PFSK-1 (cell line): Measurements from ENCODE around the gene FANCC.

ENCODE experiments used
- FOXP2 ChIP-seq: optimal IDR thresholded peaks from 2 replicates; pipeline ENCODE3; 2011; ENCODE audit warnings: borderline replicate concordance, control low read depth, inconsistent platforms; ENCODE audit not compliant: insufficient read depth; ENCODE audit errors: extremely low read length, extremely low read depth
- POLR2AphosphoS5 ChIP-seq: IDR thresholded peaks from 2 replicates; pipeline ENCODE4 v1.6.1; 2012; ENCODE audit warnings: low read depth, mild to moderate bottlenecking, control low read depth, low read length, moderate library complexity
- SIN3A ChIP-seq: IDR thresholded peaks from 2 replicates; pipeline ENCODE4 v1.6.1; 2012; ENCODE audit warnings: mild to moderate bottlenecking, low read length, moderate library complexity, borderline replicate concordance; ENCODE audit not compliant: insufficient read depth
- TAF1 ChIP-seq: IDR thresholded peaks from 2 replicates; pipeline ENCODE4 v1.6.1; 2012; ENCODE audit warnings: low read length, control low read depth, borderline replicate concordance; ENCODE audit not compliant: insufficient read depth
- TF ChIP-seq, protein P1 (sequence below), 2 experiments: IDR thresholded peaks; 2 replicates each; pipeline versions ENCODE4 v1.6.1 to v1.8.0; 2011 to 2012; ENCODE audit warnings: low read depth in 2 of 2, low read length in 2 of 2, control low read depth in 1 of 2, inconsistent platforms in 1 of 2, mild to moderate bottlenecking in 1 of 2, moderate library complexity in 1 of 2; ENCODE audit not compliant: insufficient read depth in 1 of 2

Gene FANCC

DNA sequence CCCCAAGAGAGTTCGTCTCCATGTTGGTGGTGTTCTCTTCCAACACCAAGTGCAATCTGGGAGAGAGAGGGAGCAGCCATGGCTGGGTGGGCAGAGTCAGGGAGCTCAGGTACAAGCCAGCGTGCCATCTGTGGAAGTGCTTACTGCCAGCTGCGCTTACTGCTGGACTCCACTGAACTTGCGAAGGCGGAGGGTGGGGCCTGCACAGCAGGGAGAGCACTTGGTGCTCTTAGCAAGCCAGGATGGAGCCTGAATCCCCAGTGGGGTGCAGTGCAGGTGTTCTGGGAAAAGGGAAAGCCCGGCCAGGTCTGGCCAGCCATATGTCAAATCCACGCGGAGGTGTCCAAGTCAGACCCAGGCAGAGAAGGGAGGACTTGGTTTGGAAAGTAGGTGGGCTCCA, 142.0 kb downstream of the FANCC start:
- TF ChIP-seq FOXP2: no peak
- TF ChIP-seq SIN3A: no peak
- no peak for TF ChIP-seq POLR2AphosphoS5
- TF ChIP-seq, protein P1, sequence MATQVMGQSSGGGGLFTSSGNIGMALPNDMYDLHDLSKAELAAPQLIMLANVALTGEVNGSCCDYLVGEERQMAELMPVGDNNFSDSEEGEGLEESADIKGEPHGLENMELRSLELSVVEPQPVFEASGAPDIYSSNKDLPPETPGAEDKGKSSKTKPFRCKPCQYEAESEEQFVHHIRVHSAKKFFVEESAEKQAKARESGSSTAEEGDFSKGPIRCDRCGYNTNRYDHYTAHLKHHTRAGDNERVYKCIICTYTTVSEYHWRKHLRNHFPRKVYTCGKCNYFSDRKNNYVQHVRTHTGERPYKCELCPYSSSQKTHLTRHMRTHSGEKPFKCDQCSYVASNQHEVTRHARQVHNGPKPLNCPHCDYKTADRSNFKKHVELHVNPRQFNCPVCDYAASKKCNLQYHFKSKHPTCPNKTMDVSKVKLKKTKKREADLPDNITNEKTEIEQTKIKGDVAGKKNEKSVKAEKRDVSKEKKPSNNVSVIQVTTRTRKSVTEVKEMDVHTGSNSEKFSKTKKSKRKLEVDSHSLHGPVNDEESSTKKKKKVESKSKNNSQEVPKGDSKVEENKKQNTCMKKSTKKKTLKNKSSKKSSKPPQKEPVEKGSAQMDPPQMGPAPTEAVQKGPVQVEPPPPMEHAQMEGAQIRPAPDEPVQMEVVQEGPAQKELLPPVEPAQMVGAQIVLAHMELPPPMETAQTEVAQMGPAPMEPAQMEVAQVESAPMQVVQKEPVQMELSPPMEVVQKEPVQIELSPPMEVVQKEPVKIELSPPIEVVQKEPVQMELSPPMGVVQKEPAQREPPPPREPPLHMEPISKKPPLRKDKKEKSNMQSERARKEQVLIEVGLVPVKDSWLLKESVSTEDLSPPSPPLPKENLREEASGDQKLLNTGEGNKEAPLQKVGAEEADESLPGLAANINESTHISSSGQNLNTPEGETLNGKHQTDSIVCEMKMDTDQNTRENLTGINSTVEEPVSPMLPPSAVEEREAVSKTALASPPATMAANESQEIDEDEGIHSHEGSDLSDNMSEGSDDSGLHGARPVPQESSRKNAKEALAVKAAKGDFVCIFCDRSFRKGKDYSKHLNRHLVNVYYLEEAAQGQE (IDR thresholded peaks at IDR 0.05; ENCODE audit: insufficient read depth in 1 of 2, low read depth in 2 of 2, low read length in 2 of 2): no peak
- no peak for TF ChIP-seq TAF1

DNA sequence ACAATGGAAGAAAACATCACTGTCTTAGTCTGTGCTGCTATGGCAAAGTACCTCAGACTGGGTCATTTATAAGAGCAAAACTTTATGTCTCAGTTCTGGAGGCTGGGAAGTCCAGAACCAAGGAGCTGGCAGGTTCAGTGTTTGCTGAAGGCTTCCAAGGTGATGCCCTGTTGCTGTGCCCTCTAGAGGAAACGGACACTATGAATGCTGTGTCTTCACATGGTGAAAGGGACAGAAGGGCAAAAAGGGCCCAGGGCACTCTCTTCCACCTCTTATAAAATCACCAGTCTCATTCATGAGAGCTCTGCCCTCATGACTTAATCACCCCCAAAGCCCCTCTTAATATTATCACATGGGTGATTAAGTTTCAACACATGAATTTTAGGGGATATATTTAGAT, 143.5 kb downstream of the FANCC start:
- TF ChIP-seq FOXP2 (no peak), SIN3A (no peak), TAF1 (no peak), POLR2AphosphoS5 (no peak)
- TF ChIP-seq, protein P1 (IDR thresholded peaks at IDR 0.05; ENCODE audit: insufficient read depth in 1 of 2, low read depth in 2 of 2, low read length in 2 of 2): no peak

DNA sequence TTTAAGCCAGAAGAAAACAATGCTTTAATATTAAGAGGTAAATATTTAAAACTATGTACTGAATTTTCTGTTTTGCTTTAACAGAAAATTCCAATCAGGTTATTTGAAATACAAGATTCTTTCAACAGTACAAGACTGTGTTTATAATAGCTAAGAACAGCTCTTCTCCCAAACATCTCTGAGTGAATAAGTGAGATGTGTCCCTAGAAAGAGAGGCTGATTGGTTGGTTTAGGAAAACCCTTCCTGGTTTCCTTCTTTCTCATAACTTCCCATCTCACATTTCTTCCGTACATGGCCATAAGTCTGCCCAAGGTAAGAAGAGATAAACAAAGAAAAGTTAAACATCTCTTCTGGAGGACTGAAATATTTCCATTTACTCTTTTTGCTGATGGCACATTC, 145.9 kb downstream of the FANCC start:
- TF ChIP-seq SIN3A: no peak
- TF ChIP-seq FOXP2: no peak
- no peak for TF ChIP-seq POLR2AphosphoS5
- no peak for TF ChIP-seq TAF1
- TF ChIP-seq, protein P1 (IDR thresholded peaks at IDR 0.05; ENCODE audit: insufficient read depth in 1 of 2, low read depth in 2 of 2, low read length in 2 of 2): no peak

DNA sequence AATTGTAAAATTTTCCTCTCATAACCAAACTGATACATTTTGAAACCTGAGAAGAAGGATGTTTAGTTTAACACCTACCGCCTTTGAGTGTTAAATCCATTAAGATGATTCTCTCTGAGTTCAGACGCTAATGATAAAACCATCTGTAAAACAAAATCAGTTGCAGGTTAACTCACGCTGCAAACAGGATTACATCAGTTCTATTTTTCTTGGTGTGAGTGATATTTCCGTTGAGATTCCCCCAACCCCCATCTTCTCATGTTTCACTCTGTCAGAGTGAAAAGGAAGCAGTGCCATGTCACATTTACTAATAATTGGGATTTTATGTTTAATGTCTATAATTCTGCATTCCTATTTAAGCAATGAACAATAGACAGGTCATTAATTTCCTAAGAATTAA, 146.5 kb downstream of the FANCC start:
- TF ChIP-seq SIN3A: no peak
- no peak for TF ChIP-seq FOXP2
- TF ChIP-seq, protein P1 (IDR thresholded peaks at IDR 0.05; ENCODE audit: insufficient read depth in 1 of 2, low read depth in 2 of 2, low read length in 2 of 2): no peak
- TF ChIP-seq TAF1: no peak
- TF ChIP-seq POLR2AphosphoS5: no peak

DNA sequence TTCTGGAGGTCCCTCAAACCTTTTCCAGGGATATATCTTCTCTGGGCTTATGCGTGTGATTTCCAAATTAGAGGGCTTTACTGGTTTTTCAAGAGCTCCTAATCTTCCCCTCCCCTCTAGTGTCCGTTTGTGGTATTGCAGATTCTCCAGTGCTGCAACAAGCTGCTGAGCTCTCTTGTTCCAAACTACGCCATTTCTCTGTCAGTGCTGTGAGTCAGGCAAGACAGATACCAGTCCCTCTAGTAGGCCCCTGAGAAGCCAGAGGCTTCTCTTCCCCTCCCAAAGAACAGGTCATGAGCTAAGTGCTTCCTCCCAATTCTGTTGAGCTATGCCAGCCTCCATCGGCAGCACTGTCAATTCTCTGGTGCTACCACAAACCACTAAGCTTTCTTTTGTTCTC, 149.5 kb downstream of the FANCC start:
- TF ChIP-seq SIN3A (no peak), TAF1 (no peak), POLR2AphosphoS5 (no peak), FOXP2 (no peak)
- TF ChIP-seq, protein P1 (IDR thresholded peaks at IDR 0.05; ENCODE audit: insufficient read depth in 1 of 2, low read depth in 2 of 2, low read length in 2 of 2): no peak
